ENCODE results near the gene ZBTB7C.

ZBTB7C gene

DNA sequence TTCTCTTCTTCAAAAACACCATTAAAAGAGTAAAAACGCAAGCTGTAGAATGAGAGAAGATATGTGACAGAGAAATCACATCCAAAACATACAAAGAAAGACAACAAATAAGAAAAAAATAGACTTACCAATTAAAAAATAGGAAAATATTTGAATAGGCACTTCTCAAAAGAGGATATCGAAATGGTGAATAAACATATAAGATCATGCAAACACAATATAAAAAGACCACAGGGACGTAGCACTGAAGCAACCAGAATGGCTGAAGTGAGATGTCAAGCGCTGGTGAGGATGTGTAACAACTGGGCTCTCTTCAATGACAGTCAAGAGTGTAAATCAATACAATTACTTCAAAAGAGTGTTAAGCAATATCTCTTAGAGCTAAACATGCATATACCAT, 202.3 kb downstream of the ZBTB7C start:
- DNase-seq: no peak

DNA sequence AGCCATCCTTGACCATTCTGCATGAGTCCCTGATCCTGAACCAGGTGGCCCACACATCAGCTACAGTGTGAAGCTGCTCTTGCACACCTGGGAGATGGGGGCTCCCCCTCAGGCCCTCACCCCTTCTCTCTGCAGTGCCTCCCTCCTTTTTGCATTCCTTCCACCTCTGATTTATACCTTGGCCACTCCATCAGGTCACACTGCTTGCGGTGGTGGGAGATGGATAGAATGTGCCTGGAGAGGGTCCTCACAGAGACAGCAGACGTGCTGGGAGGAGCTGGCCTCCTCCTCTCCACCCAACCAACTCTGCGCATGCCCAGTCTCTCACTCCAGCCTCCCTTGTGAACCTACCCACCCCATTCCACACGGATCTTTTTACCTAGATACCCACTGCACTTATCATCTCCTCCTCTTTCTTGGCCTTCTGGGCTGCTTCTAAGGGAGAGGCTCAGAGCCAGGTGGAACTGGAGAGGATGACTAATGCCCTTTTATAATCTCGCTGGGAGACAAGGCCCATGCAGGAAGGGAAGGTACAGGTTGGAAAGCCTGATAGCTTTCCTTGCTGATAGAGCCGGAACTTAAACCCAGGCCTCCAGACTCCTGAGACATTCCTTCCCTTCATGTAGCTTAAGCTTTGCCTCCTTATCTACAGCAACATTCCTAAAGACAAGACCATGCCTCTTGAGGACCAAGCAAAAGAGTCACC, 205.1 kb downstream of the ZBTB7C start:
- DNase-seq: no peak

DNA sequence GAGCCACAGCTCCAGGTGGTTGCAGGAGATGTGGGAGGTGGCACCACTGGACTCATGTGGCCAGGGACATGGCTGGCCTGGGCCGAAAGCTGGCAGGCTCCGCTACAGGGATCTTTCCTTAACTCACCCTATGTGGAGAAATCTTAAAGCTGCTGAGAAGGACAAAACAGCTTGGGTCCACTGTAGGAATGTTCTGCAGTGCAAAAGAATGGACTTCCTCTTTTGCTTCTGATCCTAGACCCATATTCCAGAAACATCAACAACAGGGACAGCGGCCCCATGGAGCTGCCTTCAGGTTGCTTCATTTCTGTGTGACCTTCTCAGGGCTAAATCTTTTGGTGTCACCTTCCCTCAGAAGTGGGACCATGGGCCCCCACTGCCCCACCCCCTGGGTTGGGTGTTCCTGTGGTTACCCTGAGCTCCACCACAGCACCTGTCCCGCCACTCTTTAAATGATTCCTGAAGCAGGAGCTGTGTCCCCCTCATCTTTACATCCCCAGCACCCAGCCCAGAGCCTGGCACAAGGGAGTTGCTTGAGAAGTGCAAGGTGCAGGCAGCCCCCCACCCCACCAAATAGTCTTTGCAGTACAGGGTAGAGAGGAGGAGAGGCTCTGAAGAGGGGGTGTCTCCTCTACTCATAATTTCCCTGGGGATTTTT, 205.8 kb downstream of the ZBTB7C start:
- no peak for DNase-seq

DNA sequence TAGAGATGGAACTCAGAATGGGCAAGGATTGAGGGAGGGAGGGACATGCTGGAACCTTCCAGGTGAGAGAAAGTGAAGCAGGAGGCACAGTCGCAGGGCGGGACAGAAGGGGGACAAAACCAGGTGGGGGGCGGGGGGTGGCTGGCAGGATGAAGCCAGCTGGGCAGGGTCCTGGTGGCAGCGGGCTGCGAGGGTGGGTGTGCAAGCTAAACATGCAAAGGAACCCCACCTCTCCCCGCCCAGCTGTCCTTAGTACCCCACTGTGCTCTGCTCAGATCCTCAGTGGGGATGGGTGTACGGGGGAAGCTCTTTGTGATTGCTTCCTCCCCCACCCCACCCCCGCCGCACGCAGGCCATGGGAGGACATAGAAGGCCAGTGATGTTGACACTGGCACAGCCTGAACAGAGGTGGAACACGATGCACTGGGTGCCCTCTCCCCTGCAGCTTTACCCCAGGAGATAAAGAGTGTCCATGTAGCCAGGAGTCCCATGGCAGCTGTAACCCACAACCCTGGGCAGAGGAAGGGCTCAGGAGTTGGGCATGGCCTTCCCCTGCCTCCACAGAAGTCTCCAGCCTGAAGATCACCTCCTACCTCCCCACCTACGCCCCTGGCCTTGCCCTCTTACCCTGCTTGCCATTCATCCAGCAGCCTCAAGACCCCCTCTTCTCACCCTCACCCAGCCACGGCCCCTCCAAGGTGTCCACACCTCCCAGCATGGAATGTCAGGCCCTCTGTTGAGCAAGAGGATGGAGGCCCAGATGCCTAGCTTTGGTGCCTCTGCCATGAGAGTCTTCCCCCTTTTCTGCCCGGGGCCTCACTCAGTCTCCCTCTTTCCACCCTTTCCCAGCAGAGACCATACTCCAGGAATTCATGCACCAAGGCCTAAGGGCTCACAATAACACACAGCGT, 206.6 kb downstream of the ZBTB7C start:
- no peak for DNase-seq

DNA sequence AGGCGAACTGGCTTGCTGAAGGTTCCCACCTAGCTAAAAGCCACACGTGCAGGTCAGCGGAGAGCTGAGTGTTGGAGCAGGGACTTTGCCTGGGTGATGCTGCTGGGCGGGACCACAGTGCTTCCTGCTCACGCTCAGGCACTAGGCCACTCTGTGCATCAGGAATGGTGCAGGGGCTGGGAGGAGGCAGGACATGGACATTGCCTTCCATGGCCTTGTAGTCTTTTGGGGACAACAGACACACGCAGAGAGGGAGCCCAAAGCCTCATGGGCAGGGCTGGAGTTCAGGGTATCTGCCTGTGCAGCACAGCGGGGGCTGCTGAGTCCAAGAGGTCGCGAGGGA, 207.2 kb downstream of the ZBTB7C start:
- no peak for DNase-seq

DNA sequence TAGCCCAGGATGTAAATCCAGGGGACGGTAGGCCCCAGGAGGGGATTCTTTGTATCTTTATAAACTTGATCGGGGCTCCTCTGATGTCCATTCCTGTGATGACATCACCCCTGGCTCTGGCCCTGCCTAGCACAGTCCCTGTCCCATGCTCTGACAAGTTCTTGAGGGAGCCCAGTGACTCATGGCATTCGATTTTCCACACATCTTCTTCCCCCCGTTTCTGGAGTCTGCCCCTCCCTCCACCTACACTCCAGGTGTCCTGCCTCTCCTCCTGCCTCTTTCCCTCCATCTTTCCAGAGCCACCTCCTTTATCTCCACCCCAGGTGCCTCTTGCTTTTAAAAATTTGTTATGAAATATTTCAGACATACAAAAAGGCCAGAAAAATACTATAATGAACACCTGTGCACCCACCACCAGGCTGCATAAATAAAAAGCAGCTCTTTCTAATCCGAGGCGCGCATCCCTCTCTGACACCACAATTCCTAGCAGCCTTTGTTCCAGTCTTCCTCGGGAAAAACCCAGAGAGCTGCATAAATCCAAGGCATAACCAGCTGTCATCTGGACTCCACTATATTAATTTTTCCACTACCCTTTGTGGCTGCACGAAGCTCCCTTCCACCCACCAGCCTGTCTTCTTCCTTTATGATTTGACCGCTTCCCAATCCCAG, 207.7 kb downstream of the ZBTB7C start:
- no peak for DNase-seq

DNA sequence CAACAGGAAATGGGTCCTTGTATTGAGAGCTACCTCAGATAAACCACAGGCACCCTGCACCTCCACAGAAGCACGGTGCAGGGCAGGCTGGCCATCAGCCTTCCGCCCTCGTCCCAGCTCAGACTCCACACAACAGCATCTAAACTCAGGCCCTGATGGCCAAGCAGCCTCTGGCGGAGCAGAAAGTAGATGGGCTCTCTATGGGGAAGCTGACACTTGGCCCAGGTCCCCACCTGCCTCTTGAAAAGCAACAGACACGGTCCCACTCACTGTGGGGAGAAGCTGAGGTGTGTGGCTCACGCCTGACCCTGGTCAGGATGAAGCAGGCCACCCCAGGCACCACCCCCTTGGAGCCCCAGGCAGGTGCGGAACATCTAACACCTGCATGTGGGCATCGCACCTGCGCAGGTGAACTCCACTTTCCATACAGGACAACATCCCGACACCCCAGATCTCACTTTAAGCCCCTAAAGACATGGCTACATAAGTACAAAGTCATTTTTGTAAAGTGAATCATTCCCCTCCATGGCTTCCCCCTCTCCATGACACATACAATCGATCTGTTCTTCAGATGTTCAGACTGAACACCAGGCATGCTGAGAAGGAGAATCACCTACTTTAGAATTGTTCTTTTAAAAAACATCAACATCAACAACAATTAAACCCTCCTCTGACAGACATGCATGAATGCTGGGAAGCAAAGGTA, 208.4 kb downstream of the ZBTB7C start:
- no peak for DNase-seq

DNA sequence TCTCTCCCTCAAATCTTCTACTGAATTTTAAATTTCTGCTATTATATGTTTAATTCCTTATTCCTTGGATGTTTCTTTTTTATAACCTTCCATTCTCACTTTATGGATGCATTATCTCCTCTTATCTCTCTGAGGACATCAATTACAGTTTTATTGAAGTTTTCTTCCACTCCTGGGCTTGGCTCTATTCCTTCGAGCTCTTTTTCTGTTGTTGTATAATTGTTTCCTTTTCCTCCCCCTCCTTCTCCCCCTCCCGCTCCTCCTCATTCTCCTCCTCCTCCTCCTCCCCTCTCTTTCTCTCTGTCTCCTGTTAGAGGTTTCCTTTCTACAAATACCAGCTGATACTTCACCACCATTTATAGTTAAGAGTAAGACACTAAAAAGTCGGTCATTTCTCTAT, 209.8 kb downstream of the ZBTB7C start:
- no peak for DNase-seq

DNA sequence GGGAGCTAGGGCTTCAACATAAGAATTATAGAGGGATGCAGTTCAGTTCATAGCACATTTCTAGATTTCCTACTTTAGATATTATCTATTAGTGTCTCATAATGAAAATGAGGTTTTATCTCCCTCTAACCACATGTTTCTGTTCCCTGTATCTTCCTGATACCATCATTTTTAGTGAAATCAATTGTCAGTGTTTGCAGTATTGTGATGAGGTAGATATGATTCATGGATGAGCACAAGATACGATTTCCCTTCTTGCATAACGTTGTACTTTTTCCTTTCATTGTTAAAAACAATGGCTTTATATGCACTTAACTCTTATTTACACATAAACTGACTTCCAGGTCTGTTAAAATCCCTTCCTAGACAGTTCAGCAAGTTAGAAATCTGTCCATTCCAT, 211.4 kb downstream of the ZBTB7C start:
- DNase-seq: no peak

DNA sequence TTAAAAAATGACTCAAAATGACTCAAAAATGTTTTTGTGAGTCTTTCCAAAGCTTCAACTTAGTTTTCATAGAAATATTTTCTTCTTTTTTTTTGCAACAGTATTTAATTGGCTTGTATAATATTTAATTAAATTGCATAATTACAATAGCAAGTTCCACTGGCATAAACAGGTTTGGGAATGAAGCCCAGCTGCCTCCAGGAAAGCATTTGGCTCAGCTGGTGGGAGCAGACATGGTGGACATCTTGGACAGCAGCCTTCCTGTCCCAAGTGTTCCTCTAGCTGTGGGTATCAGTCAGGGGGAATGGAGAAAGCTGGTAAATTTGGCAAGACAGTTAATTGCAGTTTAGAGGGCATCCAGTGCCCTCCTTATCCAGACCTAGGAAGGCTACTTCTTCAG, 213.4 kb downstream of the ZBTB7C start:
- DNase-seq: no peak

DNA sequence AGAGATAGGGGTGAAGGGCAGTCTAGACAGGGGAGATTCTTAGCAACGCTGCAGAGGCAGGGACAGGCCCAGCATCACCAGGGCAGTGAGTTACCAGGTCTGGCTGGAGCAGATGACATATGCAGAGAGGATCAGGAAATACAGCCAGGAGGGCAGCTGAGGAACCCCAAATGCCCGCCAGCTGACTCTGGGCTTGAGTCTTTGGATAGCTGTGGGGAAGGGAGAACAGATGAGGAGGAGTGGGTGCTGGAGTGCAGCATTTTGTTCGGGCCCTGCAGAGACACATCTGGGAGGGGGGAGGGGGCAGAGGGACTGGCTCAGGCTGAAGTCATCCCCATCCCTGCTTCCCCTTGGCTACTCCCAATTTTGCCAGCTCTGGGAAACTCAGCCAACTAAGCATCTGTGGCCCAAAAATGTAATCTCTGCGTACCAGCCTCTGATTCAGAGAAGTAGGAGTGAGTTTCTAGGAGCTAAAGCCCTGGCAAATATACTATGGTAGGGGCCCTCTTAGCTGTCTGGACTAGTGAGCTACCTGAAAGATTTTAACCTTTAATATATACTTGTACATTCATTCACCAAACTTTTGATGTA, 214.5 kb downstream of the ZBTB7C start:
- no peak for DNase-seq

DNA sequence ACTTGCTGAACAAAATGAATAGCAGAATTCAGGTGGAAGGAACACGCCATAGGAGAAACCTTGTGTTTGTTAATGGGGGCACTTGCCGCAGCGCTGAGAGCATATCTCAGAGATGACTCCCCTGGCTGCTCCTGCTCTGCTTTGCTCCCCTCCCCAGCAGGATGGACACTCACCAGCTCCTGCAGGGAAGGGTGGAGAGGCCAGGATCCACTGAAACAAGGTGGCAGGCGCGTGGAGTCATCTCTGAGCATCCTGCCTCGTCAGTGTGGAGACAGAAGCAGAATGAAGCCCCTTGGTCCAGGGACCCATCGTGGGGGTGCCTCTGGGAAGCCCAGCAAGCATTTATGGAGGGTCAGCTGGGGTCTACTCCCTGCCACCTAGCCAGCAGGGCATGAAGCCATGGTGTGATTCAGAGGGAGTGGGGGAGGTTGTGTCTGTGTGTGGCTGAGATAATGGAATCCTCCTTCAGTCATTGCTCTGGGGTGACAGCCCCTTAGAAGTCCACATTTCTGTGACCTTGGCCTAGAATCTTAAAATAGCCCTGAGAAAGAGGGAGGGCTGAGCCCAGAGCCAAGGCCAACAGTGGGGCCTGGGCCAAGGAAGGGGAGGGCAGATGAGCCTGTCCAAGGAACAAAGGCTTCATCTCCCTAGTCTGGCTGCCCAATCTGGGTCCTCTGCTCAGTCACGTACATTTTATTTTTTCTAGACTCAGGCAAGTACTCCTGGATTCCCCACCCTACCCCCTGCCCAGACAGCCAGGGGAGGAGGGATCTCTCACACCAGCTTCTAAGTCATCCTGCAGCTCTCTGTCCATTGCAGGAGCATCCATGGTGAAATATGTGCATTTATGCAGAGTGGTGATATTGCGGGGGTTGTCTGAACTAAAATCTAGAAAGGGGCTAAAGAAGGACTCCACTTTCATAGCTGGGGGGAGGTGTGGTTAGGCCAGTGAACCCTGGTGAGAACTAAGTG, 215.4 kb downstream of the ZBTB7C start:
- no peak for DNase-seq

DNA sequence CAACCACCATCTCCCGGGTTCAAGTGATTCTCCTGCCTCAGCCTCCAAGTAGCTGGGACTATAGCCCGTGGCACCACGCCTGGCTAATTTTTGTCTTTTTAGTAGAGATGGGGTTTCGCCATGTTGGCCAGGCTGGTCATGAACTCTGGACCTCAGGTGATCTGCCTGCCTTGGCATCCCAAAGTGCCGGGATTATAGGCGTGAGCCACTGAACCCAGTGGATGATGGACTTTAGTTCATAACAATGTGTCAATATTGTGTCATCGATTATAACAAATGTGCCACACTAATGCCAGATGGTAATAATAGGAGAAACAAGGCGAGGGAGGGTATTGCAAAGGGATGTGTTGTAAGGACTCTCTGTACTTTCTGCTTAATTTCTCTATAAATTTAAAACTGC, 216.6 kb downstream of the ZBTB7C start:
- DNase-seq: no peak

DNA sequence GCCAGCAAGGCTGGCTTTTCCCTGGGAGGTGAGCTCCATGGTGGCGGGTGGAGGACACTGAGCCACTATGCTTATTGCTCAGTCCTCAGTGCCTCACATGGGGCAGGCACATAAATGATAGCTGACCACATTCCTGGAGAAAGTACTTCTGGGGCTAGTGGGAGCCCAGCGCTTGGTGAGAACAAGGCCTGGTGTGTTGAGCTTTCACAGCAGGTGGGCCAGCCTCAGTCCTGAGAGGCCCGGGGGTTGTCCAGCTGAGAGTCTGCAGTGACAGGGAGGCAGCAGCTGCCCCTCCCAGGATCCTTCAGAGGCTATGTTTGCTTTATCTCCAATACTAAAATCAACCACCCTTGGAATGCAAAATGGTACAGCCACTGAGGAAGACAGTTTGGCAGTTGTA, 217.7 kb downstream of the ZBTB7C start:
- DNase-seq: no peak

DNA sequence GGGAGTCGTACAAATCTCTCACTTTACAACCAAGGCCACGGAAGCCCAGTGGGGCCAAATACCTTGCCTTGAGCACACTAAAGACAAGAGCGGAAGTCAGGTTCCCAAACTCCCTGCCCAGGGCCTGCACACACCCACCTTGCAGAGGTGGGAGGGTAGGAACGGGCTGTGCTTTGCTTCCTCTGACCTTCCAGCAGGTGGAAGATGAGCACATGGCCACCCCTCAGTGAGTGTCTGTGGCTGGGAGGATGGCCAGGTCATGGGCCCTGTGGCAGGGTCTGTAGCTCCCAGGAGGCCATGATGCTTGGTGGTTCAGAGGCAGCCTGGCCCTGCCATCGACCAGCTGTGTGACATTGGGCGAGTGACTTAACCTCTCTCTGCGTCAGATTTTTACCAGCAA, 218.2 kb downstream of the ZBTB7C start:
- no peak for DNase-seq

DNA sequence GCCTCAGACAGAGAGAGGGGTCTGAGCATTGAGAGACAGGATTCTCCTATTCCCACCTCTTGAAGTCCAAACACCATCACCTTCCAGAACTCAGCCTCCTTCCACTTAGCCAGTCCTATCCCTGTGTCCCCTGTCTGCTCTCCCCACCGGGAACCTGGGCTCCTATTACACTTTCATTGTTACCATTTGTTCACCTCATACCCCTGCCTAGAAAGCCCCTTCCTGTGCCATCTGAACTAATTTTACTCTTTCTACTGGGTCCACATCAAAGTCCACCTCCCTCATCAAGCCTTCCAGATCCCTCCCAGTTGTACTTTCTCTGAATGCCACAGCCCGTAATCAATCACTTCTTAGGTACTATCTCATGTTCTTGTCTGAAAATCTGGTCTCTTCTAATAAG, 220.6 kb downstream of the ZBTB7C start:
- DNase-seq: no peak

DNA sequence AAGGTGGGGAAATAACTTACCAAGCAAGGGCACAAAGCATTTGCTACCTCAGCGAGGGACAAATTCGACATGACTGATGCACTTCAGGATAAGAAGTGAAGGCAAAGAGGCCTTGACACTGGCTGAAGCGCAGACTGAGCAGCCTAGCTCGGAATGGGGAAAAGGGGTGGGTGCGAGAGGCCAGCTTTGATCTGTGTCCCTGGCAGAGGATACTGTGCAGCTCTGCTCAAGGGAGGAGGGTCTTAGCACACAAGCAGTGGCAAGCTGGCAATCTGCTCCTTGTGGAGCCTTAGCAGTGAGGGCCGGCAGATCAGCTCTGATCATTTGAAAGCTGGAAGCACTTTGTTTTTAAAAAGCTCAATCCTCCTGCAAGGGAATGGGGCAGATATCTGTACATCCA, 222.3 kb downstream of the ZBTB7C start:
- DNase-seq: no peak

DNA sequence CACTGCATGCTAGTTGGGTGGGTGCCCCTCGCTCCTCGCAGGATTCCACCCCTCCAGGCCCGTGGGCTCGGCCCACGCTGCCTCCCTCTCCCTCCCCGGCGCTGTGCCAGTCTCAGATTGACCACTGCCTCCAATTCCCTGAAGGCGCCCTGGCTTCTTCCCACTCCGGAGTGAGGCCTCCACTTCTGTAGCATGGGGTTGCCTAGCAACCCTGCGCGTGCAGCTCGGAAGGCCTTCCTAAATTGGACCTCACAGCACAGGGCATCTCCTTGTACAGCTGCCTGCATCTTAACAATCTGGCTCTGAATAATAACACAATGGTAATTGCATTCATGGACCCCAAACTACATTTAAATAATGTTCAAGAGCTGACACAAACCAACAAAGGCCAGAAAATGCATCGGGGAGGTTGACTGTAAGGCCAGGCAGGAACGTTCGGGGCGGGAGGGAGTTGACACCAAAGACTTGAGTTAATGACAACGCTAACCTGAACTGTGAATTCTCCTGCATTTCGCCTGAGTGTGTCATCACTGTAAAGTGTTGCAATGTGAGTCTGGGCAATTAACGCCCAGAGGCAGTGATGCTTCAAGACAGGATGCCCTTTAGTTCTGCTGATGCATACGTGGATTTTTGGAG, 222.9 kb downstream of the ZBTB7C start:
- DNase-seq: no peak

DNA sequence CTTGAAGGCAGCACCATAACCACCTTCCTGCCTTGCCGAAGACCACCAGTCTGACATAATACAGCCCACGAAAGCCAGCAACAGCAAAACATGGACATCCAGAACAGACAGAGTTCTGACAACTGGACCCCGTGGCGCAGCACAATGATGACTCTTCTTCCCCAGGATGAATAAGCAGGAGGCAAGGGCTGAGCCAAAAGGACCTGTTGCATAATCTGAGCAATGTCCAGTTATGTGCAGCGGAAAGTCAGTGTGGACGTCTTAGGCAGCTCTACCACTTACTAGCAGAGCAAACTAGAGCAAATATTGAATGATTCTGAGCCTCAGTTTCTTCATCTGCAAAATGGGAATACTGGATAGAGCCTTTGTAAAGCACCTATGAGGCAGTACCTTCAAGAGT, 225.1 kb downstream of the ZBTB7C start:
- DNase-seq: no peak

DNA sequence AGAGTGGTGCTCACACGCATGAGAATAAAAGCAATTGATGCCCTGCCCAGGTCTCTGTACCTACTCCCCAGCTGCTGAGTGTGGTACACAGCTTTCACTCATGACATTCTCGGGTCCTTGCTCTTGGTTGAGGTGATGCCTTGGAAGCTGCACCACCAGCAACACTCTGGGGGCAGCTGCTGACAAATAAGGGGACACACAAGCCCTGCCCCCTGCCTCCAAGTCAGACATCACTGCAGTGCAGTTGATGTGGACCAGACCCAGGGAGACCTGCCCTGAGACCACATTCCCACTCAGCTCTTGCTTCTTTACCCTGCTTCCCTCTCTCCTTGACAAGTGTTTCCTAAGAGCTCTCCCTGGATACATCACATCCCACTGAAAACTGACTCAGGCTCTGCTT, 225.6 kb downstream of the ZBTB7C start:
- no peak for DNase-seq

DNA sequence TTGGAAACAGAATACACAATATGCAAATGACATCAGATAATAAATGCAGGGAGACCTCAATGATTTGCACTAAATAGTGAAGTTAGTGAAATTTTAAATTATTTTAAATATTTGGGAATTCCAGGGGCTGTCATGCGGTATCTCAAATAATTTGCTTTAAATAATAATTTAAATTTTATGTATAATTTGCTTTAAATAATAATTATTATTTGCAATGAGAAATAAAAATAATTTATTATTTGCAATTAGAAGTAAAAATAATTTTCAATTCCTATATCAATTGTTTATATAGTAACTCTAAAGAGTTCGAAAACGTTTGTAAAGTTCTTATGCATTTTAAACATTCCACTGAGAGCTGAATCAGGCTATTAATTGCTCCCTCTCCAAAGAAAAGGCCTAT, 226.4 kb downstream of the ZBTB7C start:
- no peak for DNase-seq

Measured in NCI-H1694 treated with DMSO at 0.1 percent for 48 hours (cell line).